Kidney epithelial cell (primary cell): Measurements from ENCODE around the gene GSX1. TPM values are rescaled to one million over a fixed set of nuclear protein-coding genes. Genes with fewer than 3 reads are reported as not detected.

Source experiments
- DNase-seq: peaks from one replicate; pipeline ENCODE4 v3.0.0-alpha.2; 2010; ENCODE audit warnings: low read depth
- H3K27me3 ChIP-seq: 2 replicates; pipeline ENCODE4 v1.6.0; 2011; ENCODE audit warnings: low read length; ENCODE audit not compliant: control insufficient read depth, insufficient read depth
- H3K36me3 ChIP-seq: 2 replicates; pipeline ENCODE4 v1.5.1; 2011; ENCODE audit warnings: low read length; ENCODE audit not compliant: control insufficient read depth, insufficient read depth
- H3K4me3 ChIP-seq: 2 replicates; pipeline ENCODE4 v1.5.1; 2011; ENCODE audit warnings: low read depth, mild to moderate bottlenecking, control low read depth, low read length
- CTCF ChIP-seq: IDR thresholded peaks from 2 replicates; pipeline ENCODE4 v1.5.1; 2011; ENCODE audit warnings: mild to moderate bottlenecking, moderate library complexity, low read length, control low read depth, inconsistent platforms; ENCODE audit not compliant: insufficient read depth, poor library complexity, severe bottlenecking
- total RNA-seq: library from RNA; depleted of rRNA; stranded (reverse); fragments of >200 nt; gene quantifications from 2 replicates; pipeline ENCODE4 v1.2.3, GENCODE V29; 2015

The GSX1 gene
- total RNA-seq, 1 donor from 2014 or later, result not detected

DNA sequence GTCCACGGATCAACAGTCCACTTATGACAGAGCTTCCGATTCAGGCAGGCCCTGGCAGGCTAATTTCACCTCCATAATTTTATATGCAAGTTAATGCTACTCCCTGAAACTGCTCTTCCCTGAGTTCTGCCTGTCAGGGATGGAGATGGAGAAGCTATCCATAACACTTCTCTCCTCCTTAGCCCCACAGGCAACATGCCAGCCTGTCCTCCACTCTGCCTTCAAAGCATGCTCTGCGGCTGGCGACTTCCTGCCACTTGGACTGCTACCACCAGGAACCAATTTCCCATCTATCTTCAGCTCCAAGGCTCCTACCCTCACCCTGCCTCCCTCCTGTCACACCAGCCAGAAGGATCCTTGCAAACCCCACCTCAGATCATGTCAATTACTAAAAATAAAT, 35.4 kb downstream of the GSX1 start:
- Histone ChIP-seq H3K4me3 (no peak overlapping the region), H3K36me3 (no peaks in the 10 kb centered on the region), H3K27me3 (peaks cover 36% of the 10 kb centered on the region)
- no peak for DNase-seq
- TF ChIP-seq CTCF, result no peak

GRCh38 chr13:27830010-27830409, 37.7 kb downstream of the GSX1 start:
- Histone ChIP-seq H3K27me3 (peaks cover 16% of the 10 kb centered on the region), H3K36me3 (no peaks in the 10 kb centered on the region), H3K4me3 (no peak overlapping the region)
- TF ChIP-seq CTCF, result peak; percentile 87
- no peak for DNase-seq

DNA sequence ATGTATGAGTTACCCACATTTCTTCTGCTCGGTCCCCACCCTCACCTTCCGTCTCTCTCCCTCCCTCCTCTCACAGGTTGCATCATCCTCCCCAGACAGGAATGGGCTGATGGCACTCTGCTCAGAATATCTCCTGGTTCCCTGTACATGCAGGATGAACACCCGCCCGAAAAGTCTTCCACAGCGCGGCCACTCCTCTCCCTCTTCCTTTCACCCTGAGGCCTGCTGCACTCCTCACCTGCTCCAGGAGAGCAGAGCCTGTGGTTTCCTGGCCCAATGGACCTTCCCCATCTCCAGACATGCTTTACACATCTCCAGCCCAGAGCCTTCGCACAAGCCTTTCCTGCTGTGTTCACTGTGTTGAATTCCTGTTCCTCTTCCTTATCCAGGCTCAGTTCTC, 40.9 kb downstream of the GSX1 start:
- peaks cover 4% of the 10 kb centered on the region for H3K27me3 ChIP-seq
- DNase-seq, result no peak
- no peak for TF ChIP-seq CTCF
- no peaks in the 10 kb centered on the region for H3K36me3 ChIP-seq
- no peak overlapping the region for H3K4me3 ChIP-seq

GRCh38 chr13:27834095-27834494, 41.8 kb downstream of the GSX1 start:
- TF ChIP-seq CTCF, result no peak
- no peak for DNase-seq
- H3K27me3 ChIP-seq, result peaks cover 4% of the 10 kb centered on the region
- H3K36me3 ChIP-seq, result no peaks in the 10 kb centered on the region
- H3K4me3 ChIP-seq, result no peak overlapping the region

- DNase-seq, result no peak
- Histone ChIP-seq H3K36me3 (no peaks in the 10 kb centered on the region), H3K4me3 (no peak overlapping the region), H3K27me3 (no peaks in the 10 kb centered on the region)
- no peak for TF ChIP-seq CTCF
These were observed 43.5 kb downstream of the GSX1 start for GRCh38 chr13:27835799-27836198.

DNA sequence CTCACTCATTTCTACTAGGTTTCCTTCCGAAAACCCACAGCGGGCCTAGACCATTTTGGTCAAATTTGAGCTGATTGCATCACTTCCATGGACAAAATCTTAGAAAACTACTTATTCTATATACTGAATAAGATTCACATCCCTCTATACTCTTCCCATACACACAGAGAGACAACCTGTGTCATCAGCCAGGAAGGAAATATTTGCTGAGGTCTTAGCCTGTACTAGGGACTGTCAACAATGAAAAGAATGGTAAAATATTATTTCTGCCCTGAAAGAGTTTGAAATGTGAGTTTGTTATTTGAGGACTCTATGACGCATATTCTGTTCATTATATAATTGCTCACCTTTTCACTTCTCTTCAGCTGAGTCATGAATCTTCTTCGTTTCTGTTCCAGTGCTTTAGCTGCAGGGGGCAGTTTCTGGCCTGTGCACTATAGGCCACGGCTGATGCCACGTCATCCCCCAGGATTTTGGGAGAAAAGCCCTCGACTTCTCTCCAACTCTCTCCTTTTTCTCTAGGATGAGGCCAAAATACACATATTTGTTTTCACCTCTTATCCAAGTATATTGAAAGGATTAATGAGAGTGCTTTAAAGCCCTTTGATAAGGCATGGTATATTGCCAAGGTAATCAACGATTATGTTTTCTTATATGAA, 47.7 kb downstream of the GSX1 start:
- DNase-seq, result no peak
- Histone ChIP-seq H3K4me3 (no peak overlapping the region), H3K27me3 (no peaks in the 10 kb centered on the region), H3K36me3 (no peaks in the 10 kb centered on the region)
- no peak for TF ChIP-seq CTCF
